NCI-H2029 (cell line): Measurements from ENCODE around the gene VPS18.
A peak's percentile ranks its signal among the peaks of the same experiment; 100 is the strongest.

Source experiments
- DNase-seq: peaks from one replicate; lab custom pipeline; 2025; lab: John Stamatoyannopoulos, UW

VPS18 gene

DNA sequence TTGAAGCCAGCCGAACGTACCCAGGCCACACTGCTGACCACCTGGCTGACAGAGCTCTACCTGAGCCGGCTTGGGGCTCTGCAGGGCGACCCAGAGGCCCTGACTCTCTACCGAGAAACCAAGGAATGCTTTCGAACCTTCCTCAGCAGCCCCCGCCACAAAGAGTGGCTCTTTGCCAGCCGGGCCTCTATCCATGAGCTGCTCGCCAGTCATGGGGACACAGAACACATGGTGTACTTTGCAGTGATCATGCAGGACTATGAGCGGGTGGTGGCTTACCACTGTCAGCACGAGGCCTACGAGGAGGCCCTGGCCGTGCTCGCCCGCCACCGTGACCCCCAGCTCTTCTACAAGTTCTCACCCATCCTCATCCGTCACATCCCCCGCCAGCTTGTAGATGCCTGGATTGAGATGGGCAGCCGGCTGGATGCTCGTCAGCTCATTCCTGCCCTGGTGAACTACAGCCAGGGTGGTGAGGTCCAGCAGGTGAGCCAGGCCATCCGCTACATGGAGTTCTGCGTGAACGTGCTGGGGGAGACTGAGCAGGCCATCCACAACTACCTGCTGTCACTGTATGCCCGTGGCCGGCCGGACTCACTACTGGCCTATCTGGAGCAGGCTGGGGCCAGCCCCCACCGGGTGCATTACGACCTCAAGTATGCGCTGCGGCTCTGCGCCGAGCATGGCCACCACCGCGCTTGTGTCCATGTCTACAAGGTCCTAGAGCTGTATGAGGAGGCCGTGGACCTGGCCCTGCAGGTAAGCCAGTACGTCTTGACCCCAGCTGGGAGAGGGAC is 6.2 kb downstream of the VPS18 start:
- no peak for DNase-seq

DNA sequence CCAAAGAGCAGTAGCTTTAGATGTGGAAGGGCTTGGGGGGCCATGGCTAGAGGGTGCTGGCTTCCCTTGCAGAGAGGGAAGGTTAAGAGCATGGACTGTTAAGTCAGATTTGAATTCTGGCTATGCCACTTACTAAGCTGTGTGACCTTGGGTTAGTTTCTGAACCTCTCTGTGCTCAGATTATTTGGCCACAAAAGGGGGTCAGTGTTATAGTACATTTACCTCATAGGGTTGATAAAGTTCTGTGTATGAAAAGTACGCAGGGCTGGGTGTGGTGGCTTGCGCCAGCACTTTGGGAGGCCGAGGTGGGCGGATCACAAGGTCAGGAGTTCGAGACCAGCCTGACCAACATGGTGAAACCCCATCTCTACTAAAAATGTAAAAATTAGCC is 6.8 kb downstream of the VPS18 start:
- DNase-seq, result no peak

GRCh38 chr15:40902605-40903561 is 8.6 kb downstream of the VPS18 start:
- DNase-seq, result no peak

DNA sequence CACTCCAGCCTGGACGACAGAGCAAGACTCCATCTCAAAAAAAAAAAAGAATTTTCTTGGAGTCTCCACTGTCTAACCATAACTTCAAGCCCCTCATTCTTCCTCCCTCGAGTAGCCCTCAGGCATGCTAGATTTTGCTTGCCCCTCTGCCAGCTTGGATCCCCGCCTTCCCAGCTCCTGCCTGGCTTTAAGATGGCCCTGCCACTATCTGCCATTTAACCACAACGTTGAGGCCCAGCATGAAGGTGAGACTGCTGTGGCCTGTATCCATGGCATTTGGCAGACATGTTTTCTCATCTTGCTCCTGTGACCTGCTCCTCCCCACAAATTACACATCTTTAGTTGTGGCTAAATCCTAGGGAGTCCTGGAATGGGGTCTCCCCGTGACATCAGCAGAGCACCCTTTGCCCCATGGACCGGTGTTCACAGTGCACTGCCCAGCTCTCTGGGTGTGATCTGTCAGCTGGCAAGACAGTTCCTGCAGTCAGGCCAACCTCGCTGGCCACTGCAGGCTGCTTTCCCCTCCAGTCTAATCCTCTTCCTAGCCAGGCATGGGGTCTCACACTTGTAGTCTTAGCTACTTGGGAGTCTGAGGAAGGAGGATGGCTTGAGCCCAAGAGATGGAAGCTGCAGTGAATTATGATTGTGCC is 10.4 kb downstream of the VPS18 start:
- DNase-seq, result no peak

DNA sequence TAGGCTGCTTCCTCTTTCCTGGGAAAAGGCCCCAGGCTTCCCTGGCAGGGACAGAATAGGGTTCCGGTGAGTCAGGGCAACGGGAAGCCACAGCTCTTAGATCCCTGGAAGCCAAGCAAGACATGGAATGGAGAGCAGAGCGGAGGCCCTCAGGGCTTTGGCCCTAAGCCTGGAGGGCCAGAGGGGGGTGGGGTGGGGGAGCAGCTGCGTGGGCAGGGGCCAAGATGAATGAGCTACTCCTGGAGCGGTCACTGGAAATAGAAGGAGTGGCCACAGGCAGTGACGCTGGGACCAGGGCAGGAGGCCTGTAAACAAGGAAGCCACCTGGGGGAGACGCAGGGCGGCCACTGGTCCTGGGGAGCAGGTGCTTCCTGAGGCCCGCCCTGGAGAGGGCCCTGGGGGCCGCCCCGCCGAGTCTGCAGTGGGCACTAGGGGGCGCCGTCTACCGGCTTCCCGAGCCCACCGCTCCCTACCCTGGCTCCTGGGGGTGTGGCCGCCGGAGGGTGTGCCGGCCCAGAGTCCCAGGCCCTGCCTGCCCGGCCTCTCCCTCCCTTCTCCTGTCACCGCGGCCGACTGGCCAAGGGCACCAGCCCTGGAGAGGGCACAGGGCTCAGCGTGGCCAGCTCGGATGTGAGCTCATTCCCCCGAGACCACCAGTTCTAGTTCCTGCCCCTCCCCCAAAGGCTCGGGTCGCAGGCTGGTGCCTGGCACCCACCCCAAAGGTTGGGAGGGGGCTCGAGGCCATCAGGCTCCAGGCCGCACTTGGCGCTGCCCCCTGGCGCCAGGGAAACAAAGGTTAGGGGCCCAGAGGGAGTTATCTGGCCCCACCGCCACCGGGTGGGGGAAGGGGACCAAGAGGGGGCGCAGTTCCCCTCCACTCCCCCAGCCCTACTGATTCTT is 12.1 kb downstream of the VPS18 start:
- peak; percentile 82 for DNase-seq

DNA sequence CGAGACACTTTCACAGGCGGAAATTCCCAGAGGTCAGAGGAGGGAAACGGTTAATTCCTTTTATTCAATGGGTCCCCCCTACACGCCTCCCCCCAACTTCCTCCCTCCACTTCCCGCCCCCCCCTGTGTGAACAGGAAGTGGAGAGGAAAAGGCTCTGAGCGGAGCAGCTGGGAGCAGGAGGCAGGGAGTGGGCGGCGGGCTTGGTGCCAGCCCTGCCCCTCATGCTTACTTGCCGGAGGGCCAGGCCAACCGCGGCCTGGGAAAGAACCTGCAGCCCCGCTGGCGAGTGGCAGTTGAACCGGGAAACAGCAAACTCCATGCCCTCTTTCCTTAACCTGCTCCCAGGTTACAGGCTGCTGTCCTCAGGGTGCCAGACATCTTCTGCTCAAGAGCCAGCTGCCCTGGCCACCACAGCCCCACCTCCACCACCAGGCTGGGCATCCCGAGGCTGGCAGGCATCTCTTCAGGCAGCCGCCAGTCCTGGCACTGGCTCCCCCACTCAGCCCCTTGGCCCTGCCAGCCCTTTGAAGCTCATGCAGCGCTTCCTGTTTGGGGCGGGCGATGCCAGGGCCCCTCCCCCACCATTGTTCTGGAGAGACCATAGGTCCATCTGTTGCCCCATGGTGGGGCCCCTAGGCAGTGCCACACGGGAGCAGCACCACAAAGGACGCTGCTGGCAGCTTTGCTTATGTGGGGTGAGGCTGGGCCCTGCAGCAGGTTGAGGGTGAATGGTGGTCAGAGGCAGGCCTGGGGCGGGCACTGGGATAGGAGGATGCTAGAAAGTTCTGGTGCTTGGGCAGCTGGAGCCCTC is 12.9 kb downstream of the VPS18 start:
- DNase-seq, result peak; percentile 62

- no peak for DNase-seq
Observed at GRCh38 chr15:40908095-40908494, 13.8 kb downstream of the VPS18 start.

- DNase-seq, result no peak
Observed at GRCh38 chr15:40909662-40910630, 15.7 kb downstream of the VPS18 start.

DNA sequence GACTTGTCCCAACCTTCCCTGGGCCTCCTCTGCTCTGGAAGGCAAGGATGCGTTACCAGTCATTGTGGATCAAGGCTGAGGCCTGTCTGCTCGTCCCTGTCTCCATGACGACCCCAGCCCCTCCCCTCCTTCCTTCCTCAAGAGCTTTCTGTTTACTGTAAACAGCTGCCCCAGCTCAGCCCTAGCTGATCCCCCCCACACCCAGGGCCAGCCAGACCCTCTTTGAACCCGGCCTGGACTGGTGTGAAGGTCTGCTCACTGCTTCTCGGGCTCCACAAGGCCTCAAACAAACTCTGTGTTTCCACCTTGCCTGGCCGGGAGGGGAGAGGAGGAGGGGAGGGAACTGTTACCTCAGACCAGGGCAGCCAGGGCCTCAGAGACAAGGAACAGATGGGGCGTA is 16.9 kb downstream of the VPS18 start:
- peak; percentile 19 for DNase-seq

GRCh38 chr15:40911693-40912092 is 17.4 kb downstream of the VPS18 start:
- DNase-seq, result no peak

GRCh38 chr15:40912478-40912877 is 18.2 kb downstream of the VPS18 start:
- no peak for DNase-seq

DNA sequence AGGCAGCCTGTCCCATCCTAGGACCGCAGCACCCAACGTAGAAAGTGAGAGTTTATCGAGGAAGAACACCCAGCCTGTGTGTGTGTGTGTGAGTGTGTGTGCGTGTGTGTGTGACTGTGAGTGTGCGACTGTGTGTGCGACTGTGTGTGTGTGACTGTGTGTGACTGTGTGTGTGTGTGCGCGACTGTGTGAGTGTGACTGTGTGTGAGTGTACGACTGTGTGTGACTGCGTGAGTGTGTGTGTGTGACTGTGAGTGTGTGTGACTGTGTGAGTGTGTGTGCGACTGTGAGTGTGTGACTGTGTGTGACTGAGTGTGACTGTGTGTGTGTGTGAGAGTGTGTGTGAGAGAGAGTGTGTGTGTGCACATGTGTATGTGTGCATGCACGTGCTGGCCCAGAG is 19.8 kb downstream of the VPS18 start:
- DNase-seq, result no peak

- DNase-seq, result no peak
Observed at GRCh38 chr15:40914486-40914885, 20.2 kb downstream of the VPS18 start.

- no peak for DNase-seq
Observed at GRCh38 chr15:40915116-40915661, 20.9 kb downstream of the VPS18 start.

DNA sequence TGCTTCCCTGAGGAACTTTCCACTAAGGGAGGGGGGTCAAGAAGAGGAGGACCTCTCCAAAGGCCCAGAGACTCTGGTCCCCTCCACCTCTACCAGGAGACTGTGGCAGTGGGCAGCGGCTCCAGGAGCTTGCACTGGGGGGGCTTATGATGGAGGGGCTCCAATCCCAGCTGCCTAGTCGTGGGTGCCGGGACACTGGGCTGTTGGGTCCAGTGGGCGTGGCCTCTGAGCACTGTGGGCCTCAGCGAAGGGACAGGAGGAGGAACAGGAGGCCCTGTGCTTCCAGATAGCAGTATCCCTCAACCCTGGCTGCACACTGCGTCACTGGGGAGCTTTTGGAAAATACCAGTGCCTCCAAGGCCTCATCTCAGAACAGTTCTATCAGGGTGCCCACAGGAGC is 21.4 kb downstream of the VPS18 start:
- DNase-seq, result no peak

DNA sequence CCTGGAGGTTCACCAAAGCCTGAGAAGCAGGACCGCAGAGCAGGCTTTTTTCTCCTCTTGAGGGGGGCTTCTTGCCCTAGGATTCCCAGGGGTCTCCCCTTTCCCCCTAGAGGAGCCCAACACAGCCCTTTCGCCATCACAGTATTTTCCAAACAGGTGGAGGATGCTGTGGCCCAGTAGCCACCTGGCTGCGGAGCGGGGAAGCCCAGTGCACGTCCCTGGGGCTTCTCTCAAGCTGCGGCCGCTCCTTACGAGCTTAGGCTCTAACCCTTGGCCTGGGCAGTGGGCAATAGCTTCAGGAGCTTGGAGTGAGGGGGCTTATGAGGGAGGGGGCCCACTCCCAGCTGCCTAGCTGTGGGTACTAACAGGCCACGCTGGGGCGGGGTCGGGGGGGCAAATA is 23.3 kb downstream of the VPS18 start:
- DNase-seq, result no peak

- DNase-seq, result peak; percentile 54
Observed at GRCh38 chr15:40918146-40918798, 24.0 kb downstream of the VPS18 start.

- DNase-seq, result no peak
Observed at GRCh38 chr15:40918799-40919392, 24.6 kb downstream of the VPS18 start.
